ENCODE data around the gene NIT1.

The NIT1 gene

DNA sequence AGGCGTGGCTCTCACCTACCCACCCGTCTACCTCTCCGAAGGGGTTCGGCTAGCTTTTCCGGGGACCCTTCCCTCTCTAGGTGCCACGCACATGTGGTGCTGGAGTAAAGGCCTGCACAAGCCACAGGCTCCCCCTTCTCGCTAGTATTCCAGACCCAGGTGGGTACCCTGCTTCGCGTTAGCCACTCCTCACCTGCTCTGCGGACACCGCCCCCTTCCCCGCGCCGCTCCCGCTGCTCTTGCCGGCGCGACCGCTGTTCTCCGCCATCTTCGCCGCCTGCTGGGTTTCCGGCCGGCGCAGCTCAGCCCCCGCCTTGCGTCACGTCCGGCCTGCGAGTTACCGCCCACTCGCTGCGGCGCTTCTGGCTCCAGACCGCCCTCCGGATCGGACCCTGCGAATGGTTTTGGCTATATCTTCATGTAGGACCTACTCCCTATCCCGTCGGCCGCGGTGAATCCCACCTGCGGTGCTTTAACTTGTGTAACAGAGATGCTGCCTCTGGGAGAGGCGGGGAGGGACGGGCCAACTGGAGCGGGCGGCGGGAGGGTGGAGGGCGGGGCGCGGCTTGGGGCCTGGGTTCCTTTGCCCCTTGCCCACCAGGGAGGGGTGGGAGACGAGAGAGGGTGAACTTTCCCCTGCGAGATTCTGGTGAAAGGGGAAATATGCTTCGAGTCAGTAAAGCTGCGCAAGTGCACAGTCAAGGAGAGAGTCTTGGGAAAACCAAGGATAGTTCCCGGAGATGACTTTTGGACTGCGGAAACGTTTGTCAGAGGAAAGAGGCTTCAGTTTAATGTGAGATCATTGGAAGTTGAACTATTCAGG lies at the start of gene NIT1, which contains the start of gene PFDN2:
Gene NIT1, plus strand, starts transcription at position 347 of the 823 bp plus-strand sequence. Its CDS starts 72 bp downstream, at position 419.
Gene PFDN2, minus strand, starts transcription at position 279 of the 823 bp plus-strand sequence. Its CDS starts 11 bp downstream, at position 268.
- DNase-seq (ENCODE audit: low read depth in 2 of 2): peak; percentile 74 to 82

GRCh38 chr1:161068306-161069234 lies 49.3 kb upstream of the NIT1 start:
- peak; percentile 66 to 74 for DNase-seq (ENCODE audit: low read depth in 2 of 2)

DNA sequence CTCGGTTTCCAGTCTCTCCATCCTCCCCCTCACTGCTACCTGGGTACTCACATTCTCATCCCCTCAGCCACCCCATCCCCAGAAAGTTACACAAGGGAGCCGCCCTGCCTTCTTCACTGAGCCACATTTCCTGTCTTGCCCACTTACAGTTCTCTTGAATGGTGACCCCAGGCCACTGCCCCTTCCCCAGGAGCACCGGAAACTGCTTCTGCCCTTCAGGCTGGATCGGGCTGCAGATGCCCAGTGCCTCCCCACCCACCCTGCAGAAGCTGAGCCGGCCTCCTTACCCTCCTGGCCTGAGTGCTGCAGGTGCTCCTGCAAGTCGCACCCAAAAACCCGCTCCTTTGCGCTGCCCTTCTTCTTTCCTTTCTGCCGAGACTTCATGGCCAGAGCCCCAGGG lies 48.7 kb upstream of the NIT1 start:
- DNase-seq (ENCODE audit: low read depth in 2 of 2): no peak

GRCh38 chr1:161069731-161070270 lies 48.1 kb upstream of the NIT1 start, which contains the start of gene ARHGAP30:
ARHGAP30 (minus strand) TSS chr1:161069891; CDS start chr1:161069624, 267 bp downstream.
- peak; percentile 81 to 82 for DNase-seq (ENCODE audit: low read depth in 2 of 2)

DNA sequence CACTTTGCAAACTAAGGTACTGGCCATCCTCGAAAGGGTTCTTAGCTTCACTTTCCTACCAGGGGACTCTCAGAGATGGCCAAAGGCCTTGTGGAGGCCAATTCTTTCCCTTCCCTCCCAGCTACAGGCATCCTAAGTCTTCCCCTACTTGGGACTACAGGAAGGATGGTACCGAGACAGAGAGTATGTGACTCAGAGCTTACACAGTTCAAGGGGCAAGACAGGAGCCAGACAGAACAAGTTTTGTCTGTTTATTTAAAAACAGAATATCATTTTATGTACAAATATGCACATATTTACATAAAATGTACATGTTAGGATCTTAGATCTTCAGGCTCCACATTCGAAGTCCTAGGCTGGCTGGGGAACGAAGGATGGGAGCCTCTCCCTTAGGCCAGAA lies 47.1 kb upstream of the NIT1 start:
- DNase-seq (ENCODE audit: low read depth in 2 of 2): no peak

GRCh38 chr1:161071886-161072371 lies 46.0 kb upstream of the NIT1 start:
- peak in 1 of 2 donors; percentile 32 for DNase-seq (ENCODE audit: low read depth in 2 of 2)

DNA sequence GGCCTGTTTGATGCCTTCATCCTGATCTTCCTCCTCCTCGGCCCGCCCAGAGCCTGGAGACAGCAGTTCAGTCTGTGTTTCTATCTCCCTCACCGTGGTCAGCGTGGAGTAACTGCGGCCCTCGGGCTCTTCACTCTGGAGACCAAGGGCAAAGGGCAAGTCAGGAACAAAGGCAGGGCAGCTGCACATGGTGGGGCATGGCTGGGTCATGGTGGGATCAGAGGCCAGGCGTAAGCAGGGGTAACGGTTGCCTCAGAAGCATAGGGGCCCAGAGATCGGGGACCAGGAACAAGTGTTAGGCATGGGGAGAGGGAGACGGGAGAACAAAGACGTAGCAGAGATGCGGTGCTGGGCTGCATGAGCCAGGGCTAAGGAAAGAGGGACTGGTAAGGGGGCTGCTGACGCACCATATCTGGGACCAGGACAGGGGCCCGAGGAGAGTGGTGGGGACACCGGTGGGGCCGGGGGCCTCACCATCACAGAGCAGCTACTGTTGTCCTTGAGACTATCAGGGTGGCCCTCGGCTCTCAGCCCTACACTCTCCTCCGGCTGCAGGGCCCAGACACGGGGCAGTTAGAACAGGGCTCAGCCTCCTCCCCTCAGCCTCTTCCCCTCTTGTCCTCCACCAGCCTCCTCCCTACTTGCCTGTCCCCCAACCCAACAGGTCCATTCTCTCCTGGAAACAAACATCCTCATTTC lies 45.0 kb upstream of the NIT1 start:
- DNase-seq (ENCODE audit: low read depth in 2 of 2): no peak

DNA sequence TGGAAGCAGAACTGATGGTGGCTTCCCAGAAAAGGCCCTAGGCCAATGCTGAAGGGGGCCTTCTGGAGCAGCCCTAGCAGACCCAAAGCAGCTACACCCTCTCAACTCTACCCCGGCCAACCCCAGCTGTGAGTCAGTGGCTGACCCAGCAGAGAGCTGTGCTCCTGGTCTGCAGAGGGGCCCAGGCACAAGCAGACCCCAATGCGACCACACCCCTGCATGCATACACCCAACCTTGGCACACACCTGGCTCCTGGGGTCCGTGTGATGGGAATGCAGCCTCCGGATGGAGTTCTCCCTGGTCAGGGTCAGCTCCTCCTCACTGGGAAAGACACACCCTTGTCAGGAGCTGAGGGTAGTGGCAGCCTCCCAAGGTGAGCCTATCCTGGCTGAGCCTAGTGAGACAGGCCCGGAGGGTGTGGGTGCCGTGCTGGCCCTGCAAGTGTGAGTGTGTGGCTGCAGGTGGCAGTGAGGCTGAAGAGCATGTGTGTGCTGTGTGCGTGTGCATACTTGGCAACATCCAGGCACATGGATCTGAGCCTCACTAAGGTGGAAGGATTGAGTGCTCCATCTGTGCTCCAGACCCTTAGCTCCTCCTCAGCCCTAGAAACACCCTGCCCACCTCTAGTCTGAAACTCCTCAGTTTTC lies 44.3 kb upstream of the NIT1 start:
- DNase-seq (ENCODE audit: low read depth in 2 of 2): no peak

GRCh38 chr1:161074676-161075368 lies 43.1 kb upstream of the NIT1 start:
- no peak for DNase-seq (ENCODE audit: low read depth in 2 of 2)

DNA sequence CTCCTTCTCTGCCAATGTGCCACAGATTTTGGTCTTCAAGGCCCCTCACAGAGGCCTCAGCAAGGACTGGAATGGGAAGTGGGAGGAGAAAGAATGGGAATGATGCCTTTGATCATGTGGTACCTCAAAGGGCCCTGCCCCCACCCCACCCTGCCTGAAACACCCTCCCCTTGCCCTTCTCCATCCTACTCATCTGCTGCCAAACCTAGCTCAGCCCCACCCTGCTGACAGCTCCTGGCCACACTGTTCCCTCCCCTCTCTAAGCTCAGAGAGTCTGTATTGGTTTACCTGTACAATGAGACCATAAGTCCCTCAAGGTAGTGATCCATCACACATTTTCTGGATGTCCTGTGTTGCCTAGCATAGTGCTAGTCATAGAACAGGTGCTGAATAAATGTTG lies 41.5 kb upstream of the NIT1 start:
- no peak for DNase-seq (ENCODE audit: low read depth in 2 of 2)

GRCh38 chr1:161077426-161077825 lies 40.5 kb upstream of the NIT1 start:
- no peak for DNase-seq (ENCODE audit: low read depth in 2 of 2)

- no peak for DNase-seq (ENCODE audit: low read depth in 2 of 2)
Observed at GRCh38 chr1:161079436-161080110, 38.3 kb upstream of the NIT1 start.

- DNase-seq (ENCODE audit: low read depth in 2 of 2): no peak
Observed at GRCh38 chr1:161080441-161081405, 37.2 kb upstream of the NIT1 start.

DNA sequence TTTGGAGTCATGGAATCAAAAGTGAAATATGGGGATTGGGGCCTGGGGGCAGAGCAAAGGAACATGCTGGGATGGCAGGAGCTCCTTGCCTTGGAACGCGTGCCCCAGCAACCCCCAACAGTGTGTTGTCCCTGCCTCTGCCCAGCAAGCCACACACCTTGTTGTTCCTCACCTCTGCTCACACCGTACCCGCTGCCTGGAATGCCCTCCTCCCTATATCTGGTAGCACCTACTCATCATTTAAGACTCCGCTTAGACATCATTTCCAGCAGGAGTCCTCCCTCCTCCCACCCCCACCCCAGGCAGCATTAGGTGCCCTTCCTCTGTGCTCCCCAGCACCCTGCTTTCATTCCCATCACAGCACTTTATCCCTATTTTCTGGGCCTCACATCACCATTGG lies 36.4 kb upstream of the NIT1 start:
- DNase-seq (ENCODE audit: low read depth in 2 of 2): no peak

DNA sequence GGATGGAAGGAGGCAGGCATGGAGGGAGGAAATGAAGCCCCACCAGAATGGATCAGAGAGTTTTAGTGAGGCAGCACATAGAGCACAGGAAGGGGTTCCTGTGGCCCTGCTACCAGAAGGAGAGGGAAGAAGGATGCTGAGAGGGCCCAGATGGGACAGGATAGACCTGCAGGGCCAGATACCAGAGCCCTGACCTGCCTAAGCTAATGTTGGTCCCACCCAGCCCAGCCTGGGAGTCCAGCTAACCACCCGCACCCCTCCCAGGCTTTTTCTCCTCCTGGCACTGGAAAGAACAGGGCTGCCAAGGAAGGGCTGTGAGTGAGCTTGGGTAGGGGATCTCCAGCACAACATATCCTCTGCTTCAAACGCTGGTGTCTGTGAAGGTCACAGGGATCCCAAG lies 35.4 kb upstream of the NIT1 start:
- DNase-seq (ENCODE audit: low read depth in 2 of 2): no peak

DNA sequence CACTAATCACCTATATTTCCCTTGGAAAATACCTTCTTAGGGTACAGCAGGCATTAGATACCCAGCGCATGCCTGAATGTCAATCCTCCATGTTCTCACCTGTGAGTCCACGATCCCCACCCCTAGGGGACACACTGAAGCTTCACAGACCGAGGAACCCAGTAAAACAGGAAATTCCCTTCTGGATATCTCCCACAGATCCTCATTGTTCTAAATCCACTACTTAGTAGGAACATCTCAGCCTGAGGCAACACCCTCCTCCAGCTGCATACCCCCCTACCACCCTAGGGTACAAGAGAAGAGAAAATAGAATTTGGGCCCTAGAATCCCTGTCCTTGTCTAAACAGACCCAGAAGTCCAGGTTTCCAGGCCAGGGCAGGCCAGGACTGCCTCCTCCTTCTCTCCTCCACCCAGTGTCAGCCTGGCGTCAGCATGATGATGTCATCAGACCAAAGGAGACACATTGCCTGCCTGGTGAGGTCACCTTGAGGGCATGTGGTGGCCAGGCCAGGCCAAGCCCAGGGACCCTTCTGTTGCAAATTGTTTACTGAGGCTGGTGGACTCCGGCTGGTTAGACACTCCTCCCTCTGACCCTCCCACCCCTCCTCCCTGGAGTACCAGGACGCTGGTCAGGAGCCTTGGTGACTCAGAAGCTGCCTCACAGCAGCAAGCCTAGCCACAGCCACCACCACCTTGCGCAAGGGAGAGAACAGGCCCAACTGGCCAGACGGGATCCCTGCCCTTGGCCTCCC lies 34.7 kb upstream of the NIT1 start:
- no peak for DNase-seq (ENCODE audit: low read depth in 2 of 2)

DNA sequence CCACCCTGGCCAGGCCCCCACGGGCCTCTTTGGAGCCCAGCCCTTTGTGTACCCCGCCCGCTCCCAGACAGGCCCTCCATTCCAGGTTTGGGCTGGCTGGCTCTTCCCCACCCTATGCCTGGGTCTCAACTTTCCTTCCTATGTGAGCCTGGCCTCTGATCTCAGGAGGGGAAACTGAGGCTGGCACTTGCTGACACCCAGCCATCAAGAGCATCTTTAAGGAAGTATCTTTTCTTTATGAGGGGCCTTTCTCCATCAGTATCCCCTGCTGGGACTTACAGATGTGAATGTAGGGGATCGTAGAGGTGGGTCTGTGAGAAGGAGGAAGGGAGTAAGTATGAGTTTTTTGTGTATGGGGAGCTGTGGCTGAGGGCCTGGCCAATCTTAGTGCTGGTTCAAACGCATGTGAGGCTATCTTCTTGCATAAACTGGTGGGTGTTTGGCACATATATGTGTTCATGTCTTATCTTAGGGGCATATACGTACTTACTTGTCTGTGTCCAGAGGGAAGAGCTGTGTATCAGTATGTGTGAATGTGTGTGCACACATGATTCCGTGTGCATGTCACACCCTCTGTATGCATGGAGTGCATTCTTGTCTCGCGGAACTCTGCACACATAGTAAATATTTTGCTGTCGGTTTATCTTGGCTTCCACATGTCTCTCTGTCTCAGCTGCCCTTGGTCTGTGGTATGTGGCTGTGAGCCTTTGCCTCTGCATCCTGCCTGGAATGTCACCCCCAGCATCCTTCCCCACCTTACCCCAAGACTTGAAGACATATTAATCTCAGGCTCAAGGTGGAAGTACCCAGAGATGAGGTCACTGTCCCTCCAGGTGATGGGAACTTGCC lies 33.9 kb upstream of the NIT1 start:
- no peak for DNase-seq (ENCODE audit: low read depth in 2 of 2)

All from stimulated activated CD4-positive, alpha-beta T cell treated with anti-CD3 and anti-CD28 coated beads, Interleukin-15, amount 100 ng/mL, for 48 hours (primary cell).